GM19328 (cell line): ENCODE measurements around the gene KMT5C.

Experiments
- ATAC-seq: cut with Tn5 transposase; IDR thresholded peaks from one replicate; pipeline ENCODE4 v1.9.1; 2021; ENCODE audit warnings: mild to moderate bottlenecking, moderate library complexity; ENCODE audit not compliant: unreplicated experiment

KMT5C gene

GRCh38 chr19:55339105-55339888 is at the start of gene KMT5C:
Gene KMT5C (plus strand): TSS chr19:55339876. CDS start chr19:55341937, 2,061 bp downstream.
- peak; percentile 82 for ATAC-seq

DNA sequence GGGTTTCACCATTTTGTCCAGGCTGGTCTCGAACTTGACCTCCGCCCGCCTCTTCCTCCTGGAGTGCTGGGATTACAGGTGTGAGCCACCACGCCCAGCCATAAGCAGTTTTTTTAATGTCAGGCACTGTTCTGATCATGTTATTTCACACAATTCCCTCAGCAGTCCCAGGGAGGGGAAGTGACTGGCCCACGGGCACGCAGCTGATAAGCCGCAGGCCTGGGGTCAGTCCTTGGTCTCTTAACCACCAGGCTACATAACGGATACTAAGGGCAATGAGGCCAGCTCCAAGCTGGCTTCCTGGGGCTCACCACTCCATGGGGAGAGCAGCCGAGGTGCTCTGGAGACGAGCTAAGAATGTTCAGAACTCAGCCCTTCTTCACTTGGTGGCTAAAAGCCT is 42.4 kb upstream of the KMT5C start:
- no peak for ATAC-seq

DNA sequence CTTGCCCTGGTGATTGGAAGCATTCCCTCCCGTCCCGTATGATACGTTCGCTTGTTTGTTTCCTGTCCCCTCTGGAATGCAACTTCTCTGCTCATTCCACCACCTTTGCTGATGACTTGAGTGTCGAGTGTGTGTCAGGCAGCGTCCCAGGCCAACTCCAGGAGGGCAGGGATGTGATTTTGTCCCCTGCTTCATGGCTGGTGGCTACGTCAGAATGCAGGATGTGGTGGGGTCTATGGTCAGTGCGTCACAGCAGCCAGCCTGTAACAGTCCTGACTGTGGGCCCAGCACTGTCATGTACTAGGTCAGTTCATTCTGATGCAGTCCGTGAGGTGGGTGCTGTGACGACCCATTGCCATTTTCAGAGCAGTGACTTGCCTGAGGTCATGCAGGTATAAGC is 39.7 kb upstream of the KMT5C start:
- no peak for ATAC-seq

DNA sequence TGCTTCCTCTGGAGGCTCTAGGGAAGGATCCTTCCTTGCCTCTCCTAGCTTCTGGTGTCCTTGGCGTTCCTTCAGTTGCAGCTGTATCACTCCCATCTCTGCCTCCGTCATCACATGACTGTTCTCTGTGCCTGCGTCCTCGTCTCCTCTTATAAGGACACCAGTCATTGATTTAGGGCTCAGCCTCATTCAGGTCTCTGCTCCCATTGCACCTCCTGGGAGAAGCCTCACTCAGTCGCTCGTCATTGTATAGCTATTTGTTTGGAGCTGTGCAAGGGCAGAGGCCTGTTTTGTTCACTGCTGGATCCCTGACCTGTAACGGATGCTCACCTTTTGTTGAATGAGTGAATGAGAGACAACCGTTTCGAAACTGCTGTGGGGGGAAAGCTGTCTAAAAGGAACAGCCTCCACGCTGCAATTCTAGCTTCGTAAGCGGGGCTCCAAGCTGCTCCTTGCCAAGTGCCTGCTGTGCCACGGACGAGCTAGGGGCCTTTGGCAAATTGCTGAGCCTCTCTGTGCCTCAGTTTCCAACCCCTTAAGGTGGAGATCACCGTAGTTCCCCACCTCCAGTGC is 38.7 kb upstream of the KMT5C start:
- no peak for ATAC-seq

GRCh38 chr19:55301459-55302317 is 38.0 kb upstream of the KMT5C start:
- ATAC-seq, result no peak

DNA sequence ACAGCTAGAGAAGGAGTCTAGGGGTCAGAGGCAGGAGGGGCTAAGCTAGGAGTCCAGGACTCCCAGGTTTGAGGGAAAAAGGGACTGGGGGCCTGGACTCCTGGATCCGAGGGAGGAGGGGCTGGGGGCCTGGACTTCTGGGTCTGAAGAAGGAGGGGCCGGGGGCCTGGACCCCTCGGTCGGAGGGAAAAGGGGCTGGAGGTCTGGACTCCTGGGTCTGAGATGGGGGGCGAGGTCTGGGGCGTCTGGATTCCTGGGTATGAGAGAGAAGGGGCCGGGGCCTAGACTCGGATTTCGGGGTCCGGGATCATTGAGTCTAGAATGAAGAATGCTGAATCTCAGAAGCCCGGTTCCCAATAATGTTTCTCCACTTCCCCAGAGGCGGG is 37.4 kb upstream of the KMT5C start:
- no peak for ATAC-seq

- ATAC-seq, result no peak
These were observed 36.2 kb upstream of the KMT5C start for GRCh38 chr19:55303477-55303876.

GRCh38 chr19:55304279-55304978 is 35.2 kb upstream of the KMT5C start:
- ATAC-seq, result no peak

DNA sequence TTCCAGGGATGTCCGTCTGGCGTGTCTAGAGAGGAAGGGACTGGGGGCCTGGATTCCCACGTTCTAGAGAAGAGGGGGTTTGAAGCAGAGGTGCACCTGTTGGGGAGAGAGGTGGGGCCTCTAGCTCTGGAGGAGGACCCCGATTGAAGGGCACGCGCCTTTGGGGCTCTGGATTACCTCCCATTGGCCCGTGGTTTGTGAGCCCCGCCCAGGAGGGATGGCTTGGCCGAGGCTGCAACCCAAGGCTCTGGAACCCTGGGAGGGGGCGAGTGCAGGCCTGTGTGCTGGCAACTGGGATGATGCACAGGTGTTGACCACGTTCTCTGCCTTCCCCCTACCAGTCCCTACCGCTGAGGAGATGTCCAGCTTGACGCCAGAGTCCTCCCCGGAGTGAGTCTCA is 34.7 kb upstream of the KMT5C start:
- no peak for ATAC-seq

DNA sequence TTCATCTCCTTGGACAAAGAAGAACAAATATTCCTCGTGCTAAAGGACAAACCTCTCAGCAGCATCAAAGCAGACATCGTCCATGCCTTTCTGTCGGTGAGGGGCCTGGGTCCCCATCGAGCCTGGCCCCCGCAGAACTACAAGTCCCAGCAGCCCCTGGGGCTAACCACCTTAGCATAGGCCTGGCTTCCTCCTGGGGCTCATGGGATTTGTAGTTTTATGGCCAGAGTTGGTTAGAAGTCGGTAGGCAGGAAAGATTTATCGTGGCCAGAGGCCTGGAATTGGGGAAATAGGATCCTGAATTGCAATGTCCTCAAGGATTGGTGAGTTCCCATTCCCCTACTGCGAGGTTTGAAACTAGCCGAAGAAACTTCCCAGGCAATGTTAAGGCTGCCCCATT is 34.2 kb upstream of the KMT5C start:
- ATAC-seq, result no peak

DNA sequence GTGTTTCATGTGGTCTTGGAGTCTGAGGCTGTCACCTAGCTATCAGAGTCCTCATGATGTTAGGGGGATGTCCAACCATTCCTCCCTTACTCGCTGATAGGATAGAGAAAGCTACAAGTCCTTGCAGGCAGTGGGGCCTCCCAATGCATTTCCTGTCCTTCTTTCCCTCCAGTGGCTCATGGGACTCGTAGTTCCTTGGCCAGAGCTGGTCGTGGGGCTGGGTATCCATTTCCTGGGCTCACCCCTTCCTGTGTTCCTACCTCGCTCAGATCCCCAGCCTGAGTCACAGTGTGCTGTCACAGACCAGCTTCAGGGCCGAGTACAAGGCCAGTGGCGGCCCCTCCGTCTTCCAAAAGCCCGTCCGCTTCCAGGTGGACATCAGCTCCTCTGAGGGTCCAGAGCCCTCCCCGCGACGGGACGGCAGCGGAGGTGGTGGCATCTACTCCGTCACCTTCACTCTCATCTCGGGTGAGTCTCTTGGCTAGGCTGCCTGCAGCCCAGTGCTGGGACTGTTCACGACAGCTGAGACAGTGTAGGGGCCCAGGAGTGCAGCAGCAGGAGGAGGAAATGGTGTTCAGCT is 33.6 kb upstream of the KMT5C start:
- ATAC-seq, result no peak

DNA sequence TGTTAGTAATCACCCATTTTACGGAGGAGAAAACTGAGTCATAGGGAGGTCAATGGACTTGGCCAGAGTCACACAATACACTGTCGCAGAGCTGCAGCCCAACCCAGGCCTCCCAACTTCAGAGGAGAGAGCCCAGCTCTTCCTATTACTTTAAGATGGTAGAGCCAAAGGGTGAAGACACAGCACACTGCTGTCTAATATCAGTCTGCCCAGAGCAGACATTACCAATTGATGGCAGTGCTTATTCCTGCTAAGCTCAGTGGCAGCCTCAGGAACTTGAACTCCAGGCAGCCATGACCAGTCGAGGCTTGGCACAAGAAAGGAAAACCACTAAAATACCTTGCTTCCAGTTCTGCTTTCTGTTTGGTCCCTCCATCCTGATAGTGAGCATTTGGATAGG is 33.0 kb upstream of the KMT5C start:
- no peak for ATAC-seq

GRCh38 chr19:55308281-55308680 is 31.4 kb upstream of the KMT5C start:
- ATAC-seq, result no peak

DNA sequence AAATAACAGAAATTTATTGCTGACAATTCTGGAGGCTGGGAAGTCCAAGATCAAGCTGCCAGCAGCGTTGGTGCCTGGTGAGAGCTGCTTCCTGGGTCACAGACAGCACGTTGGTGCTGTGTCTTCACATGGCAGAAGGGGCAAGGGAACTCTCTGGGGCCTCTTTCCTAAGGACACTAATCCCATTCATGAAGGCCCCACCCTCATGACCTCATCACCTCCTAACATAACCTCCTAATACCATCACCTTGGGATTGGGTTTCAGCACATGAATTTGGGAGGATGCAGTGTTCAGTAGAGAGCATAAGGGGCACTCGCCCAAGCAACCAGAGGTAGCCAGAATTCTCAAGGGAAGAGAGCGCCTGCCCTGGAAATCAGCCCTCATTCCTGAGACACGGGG is 30.2 kb upstream of the KMT5C start:
- ATAC-seq, result no peak

- no peak for ATAC-seq
These were observed 29.2 kb upstream of the KMT5C start for GRCh38 chr19:55310498-55310897.

- ATAC-seq, result no peak
These were observed 28.3 kb upstream of the KMT5C start for GRCh38 chr19:55311397-55311796.

GRCh38 chr19:55311797-55312196 is 27.9 kb upstream of the KMT5C start:
- no peak for ATAC-seq

- no peak for ATAC-seq
These were observed 26.8 kb upstream of the KMT5C start for GRCh38 chr19:55312621-55313512.

GRCh38 chr19:55314396-55314795 is 25.3 kb upstream of the KMT5C start:
- ATAC-seq, result no peak
